ENCODE data around the gene SLC10A2. TPM values are rescaled to one million over a fixed set of nuclear protein-coding genes. Genes with fewer than 3 reads are reported as not detected.

Gene SLC10A2
- polyA plus RNA-seq, 3 donors, result not detected

GRCh38 chr13:103101500-103101899 lies 35.3 kb upstream of the SLC10A2 start:
- Mint-ChIP-seq H3K4me3 (no peak overlapping the region), H3K36me3 (no peaks in the 10 kb centered on the region), H3K27me3 (ENCODE audit: low read depth in 3 of 3) (peaks cover 0 to 3% (median 1%) of the 10 kb centered on the region in 3 donors), H3K4me1 (no peaks in the 10 kb centered on the region), H3K9me3 (peaks cover 0 to 11% (median 4%) of the 10 kb centered on the region in 7 donors), H3K27ac (no peak overlapping the region)
- Histone ChIP-seq H3K36me3 (replicated peaks in 1 of 2; ENCODE audit: control insufficient read depth in 1 of 2, insufficient read depth in 2 of 2, low read length in 2 of 2) (no peaks in the 10 kb centered on the region), H3K4me1 (ENCODE audit: control insufficient read depth in 1 of 2, insufficient read depth in 2 of 2, low read length in 2 of 2) (no peaks in the 10 kb centered on the region), H3K27ac (ENCODE audit: low read depth in 1 of 2, low read length in 2 of 2) (no peak overlapping the region), H3K79me2 (ENCODE audit: insufficient read depth, low read length) (no peaks in the 10 kb centered on the region), H3K4me2 (replicated peaks; ENCODE audit: extremely low read depth, low read length, poor library complexity, severe bottlenecking) (no peak overlapping the region), H3K9ac (ENCODE audit: insufficient read depth, low read length, poor library complexity, severe bottlenecking) (no peak overlapping the region), H4K20me1 (ENCODE audit: insufficient read depth, low read length) (no peaks in the 10 kb centered on the region), H3K27me3 (ENCODE audit: control insufficient read depth in 2 of 2, insufficient read depth in 2 of 2, low read length in 2 of 2) (no peaks in the 10 kb centered on the region), H3K4me3 (replicated peaks in 1 of 3; ENCODE audit: low read depth in 2 of 3, low read length in 3 of 3) (no peak overlapping the region), H2AFZ (ENCODE audit: insufficient read depth, low read depth, low read length, poor library complexity, severe bottlenecking) (no peak overlapping the region), H3K9me3 (replicated peaks in 1 of 2; ENCODE audit: control insufficient read depth in 1 of 2, insufficient read depth in 1 of 2, low read length in 2 of 2) (peaks cover 0 to 3% of the 10 kb centered on the region in 2 donors)
- 40% methylated on average over 1 of the region's 2 CpGs for WGBS (ENCODE audit: insufficient coverage)
- TF ChIP-seq, protein P1, sequence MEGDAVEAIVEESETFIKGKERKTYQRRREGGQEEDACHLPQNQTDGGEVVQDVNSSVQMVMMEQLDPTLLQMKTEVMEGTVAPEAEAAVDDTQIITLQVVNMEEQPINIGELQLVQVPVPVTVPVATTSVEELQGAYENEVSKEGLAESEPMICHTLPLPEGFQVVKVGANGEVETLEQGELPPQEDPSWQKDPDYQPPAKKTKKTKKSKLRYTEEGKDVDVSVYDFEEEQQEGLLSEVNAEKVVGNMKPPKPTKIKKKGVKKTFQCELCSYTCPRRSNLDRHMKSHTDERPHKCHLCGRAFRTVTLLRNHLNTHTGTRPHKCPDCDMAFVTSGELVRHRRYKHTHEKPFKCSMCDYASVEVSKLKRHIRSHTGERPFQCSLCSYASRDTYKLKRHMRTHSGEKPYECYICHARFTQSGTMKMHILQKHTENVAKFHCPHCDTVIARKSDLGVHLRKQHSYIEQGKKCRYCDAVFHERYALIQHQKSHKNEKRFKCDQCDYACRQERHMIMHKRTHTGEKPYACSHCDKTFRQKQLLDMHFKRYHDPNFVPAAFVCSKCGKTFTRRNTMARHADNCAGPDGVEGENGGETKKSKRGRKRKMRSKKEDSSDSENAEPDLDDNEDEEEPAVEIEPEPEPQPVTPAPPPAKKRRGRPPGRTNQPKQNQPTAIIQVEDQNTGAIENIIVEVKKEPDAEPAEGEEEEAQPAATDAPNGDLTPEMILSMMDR (IDR thresholded peaks at IDR 0.05), result no peak
- intact Hi-C loops (cut with micrococcal nuclease), result no loop called here
- no peak for DNase-seq

- no peak overlapping the region for H3K27ac ChIP-seq (ENCODE audit: low read depth in 1 of 2, low read length in 2 of 2)
- DNase-seq, result no peak
- H3K9me3 ChIP-seq (replicated peaks in 1 of 2; ENCODE audit: control insufficient read depth in 1 of 2, insufficient read depth in 1 of 2, low read length in 2 of 2), result peaks cover 0 to 3% of the 10 kb centered on the region in 2 donors
- Mint-ChIP-seq H3K9me3 (peaks cover 0 to 11% (median 5%) of the 10 kb centered on the region in 7 donors), H3K27me3 (ENCODE audit: low read depth in 3 of 3) (peaks cover 0 to 3% (median 1%) of the 10 kb centered on the region in 3 donors), H3K27ac (no peak overlapping the region), H3K4me3 (no peak overlapping the region), H3K36me3 (no peaks in the 10 kb centered on the region), H3K4me1 (no peaks in the 10 kb centered on the region)
- TF ChIP-seq, protein P1 (IDR thresholded peaks at IDR 0.05), result no peak
- no peaks in the 10 kb centered on the region for H4K20me1 ChIP-seq (ENCODE audit: insufficient read depth, low read length)
- no peak overlapping the region for H3K4me3 ChIP-seq (replicated peaks in 1 of 3; ENCODE audit: low read depth in 2 of 3, low read length in 3 of 3)
- H3K36me3 ChIP-seq (replicated peaks in 1 of 2; ENCODE audit: control insufficient read depth in 1 of 2, insufficient read depth in 2 of 2, low read length in 2 of 2), result no peaks in the 10 kb centered on the region
- intact Hi-C loops (cut with micrococcal nuclease), result no loop called here
- no peaks in the 10 kb centered on the region for H3K79me2 ChIP-seq (ENCODE audit: insufficient read depth, low read length)
- no peak overlapping the region for H3K4me2 ChIP-seq (replicated peaks; ENCODE audit: extremely low read depth, low read length, poor library complexity, severe bottlenecking)
- H3K4me1 ChIP-seq (ENCODE audit: control insufficient read depth in 1 of 2, insufficient read depth in 2 of 2, low read length in 2 of 2), result no peaks in the 10 kb centered on the region
- no peak overlapping the region for H2AFZ ChIP-seq (ENCODE audit: insufficient read depth, low read depth, low read length, poor library complexity, severe bottlenecking)
- H3K27me3 ChIP-seq (ENCODE audit: control insufficient read depth in 2 of 2, insufficient read depth in 2 of 2, low read length in 2 of 2), result no peaks in the 10 kb centered on the region
- H3K9ac ChIP-seq (ENCODE audit: insufficient read depth, low read length, poor library complexity, severe bottlenecking), result no peak overlapping the region
These were observed 34.6 kb upstream of the SLC10A2 start for GRCh38 chr13:103100830-103101229.

Data from CD14-positive monocyte (primary cell).